HG03095 (cell line): Measurements from ENCODE around the gene SEC14L1.
"Not testable (repeated sequence)": the region's sequence is repeated elsewhere in the genome, so short reads cannot be mapped to it uniquely, and the experiment has no call there.

Experiments
- ATAC-seq: cut with Tn5 transposase; IDR thresholded peaks from one replicate; pipeline ENCODE4 v1.9.1; 2021; ENCODE audit warnings: moderate library complexity; ENCODE audit not compliant: unreplicated experiment

Gene SEC14L1

GRCh38 chr17:77254951-77255825, 114.4 kb downstream of the SEC14L1 start:
- no peak for ATAC-seq

- ATAC-seq, result not testable (repeated sequence)
Observed at GRCh38 chr17:77255970-77256369, 115.2 kb downstream of the SEC14L1 start.

- no peak for ATAC-seq
Observed at GRCh38 chr17:77256710-77257109, 115.9 kb downstream of the SEC14L1 start.

- ATAC-seq, result no peak
Observed at GRCh38 chr17:77257169-77257568, 116.4 kb downstream of the SEC14L1 start.

GRCh38 chr17:77257596-77258458, 117.1 kb downstream of the SEC14L1 start:
- no peak for ATAC-seq

- ATAC-seq, result no peak
Observed at GRCh38 chr17:77258638-77259037, 117.9 kb downstream of the SEC14L1 start.

- ATAC-seq, result no peak
Observed at GRCh38 chr17:77264617-77265230, 124.0 kb downstream of the SEC14L1 start.

- no peak for ATAC-seq
Observed at GRCh38 chr17:77266213-77266612, 125.4 kb downstream of the SEC14L1 start.
